HG03558 (cell line): Measurements from ENCODE around the gene SEC61B.
"Not testable (repeated sequence)": the region's sequence is repeated elsewhere in the genome, so short reads cannot be mapped to it uniquely, and the experiment has no call there.

Experiments used
- ATAC-seq: cut with Tn5 transposase; IDR thresholded peaks from one replicate; pipeline ENCODE4 v1.9.1; 2021; ENCODE audit warnings: moderate number of reproducible peaks; ENCODE audit not compliant: unreplicated experiment; ENCODE audit errors: extremely low read depth

The SEC61B gene

GRCh38 chr9:99190597-99191283, 31.3 kb upstream of the SEC61B start:
- ATAC-seq: no peak

GRCh38 chr9:99192786-99193465, 29.2 kb upstream of the SEC61B start:
- ATAC-seq: no peak

GRCh38 chr9:99193466-99193821, 28.6 kb upstream of the SEC61B start:
- no peak for ATAC-seq

GRCh38 chr9:99196484-99196883, 25.6 kb upstream of the SEC61B start:
- ATAC-seq: not testable (repeated sequence)

GRCh38 chr9:99197124-99197630, 24.9 kb upstream of the SEC61B start:
- ATAC-seq: no peak

GRCh38 chr9:99197987-99198386, 24.1 kb upstream of the SEC61B start:
- no peak for ATAC-seq

GRCh38 chr9:99199938-99200539, 22.0 kb upstream of the SEC61B start:
- ATAC-seq: no peak

GRCh38 chr9:99201603-99202002, 20.5 kb upstream of the SEC61B start:
- ATAC-seq: no peak

GRCh38 chr9:99210572-99210971, 11.5 kb upstream of the SEC61B start:
- no peak for ATAC-seq

GRCh38 chr9:99211746-99212145, 10.3 kb upstream of the SEC61B start:
- ATAC-seq: no peak

- ATAC-seq: no peak
Measured at GRCh38 chr9:99213197-99213596, 8.9 kb upstream of the SEC61B start.

- ATAC-seq: no peak
Measured at GRCh38 chr9:99216073-99216472, 6.0 kb upstream of the SEC61B start.

- ATAC-seq: no peak
Measured at GRCh38 chr9:99220011-99220410, 2.1 kb upstream of the SEC61B start.

- no peak for ATAC-seq
Measured at GRCh38 chr9:99221266-99221620, 839 bp upstream of the SEC61B start.

GRCh38 chr9:99222416-99223270, 561 bp downstream of the SEC61B start:
- ATAC-seq: peak; percentile 6

GRCh38 chr9:99224445-99224844, 2.4 kb downstream of the SEC61B start:
- ATAC-seq: no peak

GRCh38 chr9:99226054-99226453, 4.0 kb downstream of the SEC61B start:
- no peak for ATAC-seq

- ATAC-seq: no peak
Measured at GRCh38 chr9:99230206-99230605, 8.1 kb downstream of the SEC61B start.

GRCh38 chr9:99231711-99232110, 9.6 kb downstream of the SEC61B start:
- no peak for ATAC-seq

GRCh38 chr9:99234618-99235017, 12.5 kb downstream of the SEC61B start:
- ATAC-seq: no peak

- no peak for ATAC-seq
Measured at GRCh38 chr9:99235069-99235468, 13.0 kb downstream of the SEC61B start.
